Endodermal cell (in vitro differentiated cells): ENCODE data around the gene SLC16A9. TPM values are rescaled to one million over a fixed set of nuclear protein-coding genes. Genes with fewer than 3 reads are reported as not detected.

ENCODE experiments used
- DNase-seq: peaks from one replicate; pipeline ENCODE4 v3.0.0-alpha.2; 2017
- H3K27ac ChIP-seq: 2 replicates; pipeline ENCODE4 v1.5.1; 2013; ENCODE audit warnings: mild to moderate bottlenecking, low read depth, low read length, moderate library complexity
- H3K27me3 ChIP-seq: 2 replicates; pipeline ENCODE4 v1.6.1; 2013; ENCODE audit warnings: mild to moderate bottlenecking, low read length, moderate library complexity; ENCODE audit not compliant: insufficient read depth, control insufficient read depth, poor library complexity, severe bottlenecking
- H3K36me3 ChIP-seq: 2 replicates; pipeline ENCODE4 v1.7.0; 2013; ENCODE audit warnings: mild to moderate bottlenecking, low read length, moderate library complexity; ENCODE audit not compliant: control insufficient read depth, insufficient read depth
- H3K4me1 ChIP-seq: one replicate; pipeline ENCODE4 v1.7.0; 2013; ENCODE audit warnings: low read length; ENCODE audit not compliant: control insufficient read depth, insufficient read depth
- H3K4me3 ChIP-seq: 2 replicates; pipeline ENCODE4 v1.5.1; 2013; ENCODE audit warnings: mild to moderate bottlenecking, low read length, moderate library complexity
- H3K9ac ChIP-seq: 2 replicates; pipeline ENCODE4 v1.6.1; 2013; ENCODE audit warnings: mild to moderate bottlenecking, low read length, moderate library complexity; ENCODE audit not compliant: poor library complexity, severe bottlenecking; ENCODE audit errors: extremely low read depth
- H3K9me3 ChIP-seq: 2 replicates; pipeline ENCODE4 v1.6.1; 2013; ENCODE audit warnings: mild to moderate bottlenecking, low read length, moderate library complexity; ENCODE audit not compliant: control insufficient read depth
- H3K27ac Mint-ChIP-seq: 2 replicates; pipeline ENCODE4 v1.8.0; 2020; ENCODE audit warnings: mixed read lengths
- H3K27me3 Mint-ChIP-seq: 2 replicates; pipeline ENCODE4 v1.8.0; 2021; ENCODE audit warnings: mild to moderate bottlenecking, mixed read lengths; ENCODE audit not compliant: insufficient read depth
- H3K36me3 Mint-ChIP-seq: 2 replicates; pipeline ENCODE4 v1.8.0; 2020; ENCODE audit warnings: low read depth, mixed read lengths
- H3K4me1 Mint-ChIP-seq: 2 replicates; pipeline ENCODE4 v1.8.0; 2020; ENCODE audit warnings: mixed read lengths
- H3K4me3 Mint-ChIP-seq: 2 replicates; pipeline ENCODE4 v1.8.0; 2020; ENCODE audit warnings: mild to moderate bottlenecking, moderate library complexity, mixed read lengths
- H3K9me3 Mint-ChIP-seq: 2 replicates; pipeline ENCODE4 v1.8.0; 2020; ENCODE audit warnings: mild to moderate bottlenecking, mixed read lengths
- WGBS, 2 experiments: methylation state at CpG; one replicate each; pipeline versions ENCODE4 v1.1.5 to v1.1.7; 2013; ENCODE audit warnings: missing lambda C conversion rate in 2 of 2, mixed read lengths in 1 of 2; ENCODE audit not compliant: insufficient coverage in 1 of 2, insufficient read length in 1 of 2; 5-methylcytosine and 5-hydroxymethylcytosine counted together
- total RNA-seq, 2 donors: library from RNA; stranded (reverse); fragmentation: NEBNext Ultra II Directional in 1 of 2; extraction: Animal tissue kit (Norgen Biotek cat#: 25700) in 1 of 2; gene quantifications; 2 replicates in 1 of 2; 3 replicates in 1 of 2; pipeline ENCODE4 v1.2.1, GENCODE V29; 2021
- TF ChIP-seq, protein P1 (sequence below): fragments of 200-600 bp; sonication (generic); conservative IDR thresholded peaks from 2 replicates; pipeline ENCODE4 v1.5.0; 2021; ENCODE audit warnings: antibody characterized with exemption, mild to moderate bottlenecking

Gene SLC16A9
- total RNA-seq, 2 donors from 2014 or later = 4.9 to 19.3 TPM

DNA sequence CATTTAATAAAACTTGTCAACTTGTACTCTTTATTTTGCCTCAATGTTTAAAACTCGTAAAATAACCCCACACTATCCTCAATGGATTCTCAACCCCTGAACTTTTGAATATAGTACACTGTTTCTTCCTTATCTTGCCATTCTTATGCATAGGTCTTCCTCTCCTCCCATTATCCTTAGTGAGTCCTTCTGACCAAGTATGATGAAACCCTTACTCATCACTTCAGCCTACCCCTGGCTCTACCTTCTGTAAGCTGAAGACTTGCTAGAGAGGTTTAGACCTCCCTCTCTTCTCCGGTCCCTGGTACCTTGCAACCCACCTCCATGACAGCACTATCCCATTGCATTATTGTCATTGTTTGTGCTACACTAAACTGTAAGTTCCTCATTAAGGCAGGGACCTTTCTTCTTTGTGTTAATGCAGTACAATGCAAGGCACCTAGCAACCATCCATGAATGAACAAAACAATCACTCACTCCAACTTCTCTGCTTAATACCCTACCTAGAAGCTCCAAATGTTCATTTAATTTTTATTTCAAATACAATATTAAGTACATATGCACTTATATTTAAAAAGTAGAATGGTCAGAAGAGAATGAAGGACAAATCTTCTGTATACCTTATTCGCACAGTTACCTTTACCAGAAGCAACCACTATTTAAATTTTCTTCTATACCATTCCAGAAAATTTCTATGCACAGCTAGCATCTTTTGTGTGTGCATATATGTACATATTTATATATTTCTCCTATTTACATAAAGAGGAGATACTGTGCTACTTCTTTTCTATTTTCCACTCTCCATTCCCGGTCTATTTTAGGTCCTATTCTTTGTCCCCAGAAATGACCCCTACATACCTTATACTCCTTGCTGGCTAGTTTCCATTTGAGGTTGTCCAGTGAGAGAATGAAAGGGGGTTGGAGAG, 77.5 kb downstream of the SLC16A9 start:
- no peak overlapping the region for H3K9ac ChIP-seq
- no peaks in the 10 kb centered on the region for H3K4me1 ChIP-seq
- Mint-ChIP-seq H3K9me3 (peaks cover 4% of the 10 kb centered on the region), H3K27ac (no peak overlapping the region), H3K4me1 (peaks cover 5% of the 10 kb centered on the region), H3K36me3 (no peaks in the 10 kb centered on the region), H3K27me3 (no peaks in the 10 kb centered on the region), H3K4me3 (no peak overlapping the region)
- H3K9me3 ChIP-seq = peaks cover 3% of the 10 kb centered on the region
- H3K27me3 ChIP-seq = no peaks in the 10 kb centered on the region
- TF ChIP-seq, protein P1, sequence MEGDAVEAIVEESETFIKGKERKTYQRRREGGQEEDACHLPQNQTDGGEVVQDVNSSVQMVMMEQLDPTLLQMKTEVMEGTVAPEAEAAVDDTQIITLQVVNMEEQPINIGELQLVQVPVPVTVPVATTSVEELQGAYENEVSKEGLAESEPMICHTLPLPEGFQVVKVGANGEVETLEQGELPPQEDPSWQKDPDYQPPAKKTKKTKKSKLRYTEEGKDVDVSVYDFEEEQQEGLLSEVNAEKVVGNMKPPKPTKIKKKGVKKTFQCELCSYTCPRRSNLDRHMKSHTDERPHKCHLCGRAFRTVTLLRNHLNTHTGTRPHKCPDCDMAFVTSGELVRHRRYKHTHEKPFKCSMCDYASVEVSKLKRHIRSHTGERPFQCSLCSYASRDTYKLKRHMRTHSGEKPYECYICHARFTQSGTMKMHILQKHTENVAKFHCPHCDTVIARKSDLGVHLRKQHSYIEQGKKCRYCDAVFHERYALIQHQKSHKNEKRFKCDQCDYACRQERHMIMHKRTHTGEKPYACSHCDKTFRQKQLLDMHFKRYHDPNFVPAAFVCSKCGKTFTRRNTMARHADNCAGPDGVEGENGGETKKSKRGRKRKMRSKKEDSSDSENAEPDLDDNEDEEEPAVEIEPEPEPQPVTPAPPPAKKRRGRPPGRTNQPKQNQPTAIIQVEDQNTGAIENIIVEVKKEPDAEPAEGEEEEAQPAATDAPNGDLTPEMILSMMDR = no peak
- DNase-seq = no peak
- no peaks in the 10 kb centered on the region for H3K36me3 ChIP-seq
- WGBS, 2 experiments = 81 to 100% methylated on average over 1 to 4 of the region's 4 CpGs
- no peak overlapping the region for H3K4me3 ChIP-seq
- no peak overlapping the region for H3K27ac ChIP-seq

DNA sequence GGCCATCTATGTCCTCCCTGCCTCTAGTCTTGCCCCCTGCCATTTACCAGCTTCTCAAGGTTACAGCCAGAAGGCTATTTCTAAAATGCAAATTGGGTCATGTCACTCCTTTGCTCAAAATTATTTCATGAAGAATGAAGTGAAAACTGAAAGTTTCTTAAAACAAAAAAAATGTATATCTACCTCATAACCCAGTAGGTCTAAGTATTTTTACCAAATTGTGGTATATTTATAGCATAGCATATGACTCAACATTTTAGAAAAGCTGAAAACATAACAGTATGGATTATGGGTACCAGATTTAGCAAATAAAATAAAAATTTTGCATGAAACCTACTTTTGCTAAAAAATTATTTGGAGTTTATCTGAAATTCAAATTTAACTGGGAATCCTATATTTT, 78.4 kb downstream of the SLC16A9 start:
- Histone ChIP-seq H3K4me1 (no peaks in the 10 kb centered on the region), H3K27me3 (no peaks in the 10 kb centered on the region), H3K4me3 (no peak overlapping the region), H3K36me3 (no peaks in the 10 kb centered on the region), H3K9ac (no peak overlapping the region), H3K9me3 (no peaks in the 10 kb centered on the region), H3K27ac (no peak overlapping the region)
- Mint-ChIP-seq H3K36me3 (no peaks in the 10 kb centered on the region), H3K4me1 (peaks cover 11% of the 10 kb centered on the region), H3K27me3 (no peaks in the 10 kb centered on the region), H3K9me3 (no peaks in the 10 kb centered on the region), H3K4me3 (no peak overlapping the region), H3K27ac (no peak overlapping the region)
- DNase-seq = no peak
- TF ChIP-seq, protein P1 = no peak

DNA sequence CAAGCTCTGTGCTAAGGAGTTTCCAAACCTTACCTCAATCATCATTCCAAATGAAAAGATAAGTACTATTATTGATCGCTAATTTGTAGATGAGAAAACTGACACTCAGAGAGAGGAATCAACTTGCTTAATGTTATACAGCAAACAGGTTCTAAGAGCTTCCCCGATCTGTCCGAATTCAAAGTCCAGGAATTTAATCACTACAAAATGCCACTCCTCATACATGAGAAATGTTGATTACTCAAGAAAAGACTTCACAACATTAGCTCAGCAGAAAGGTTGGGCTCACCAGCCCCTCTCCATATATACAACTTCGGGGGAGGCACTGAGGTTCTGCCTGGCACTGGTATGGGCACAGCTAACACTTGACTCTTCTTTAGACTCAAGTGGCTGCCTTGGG, 80.7 kb downstream of the SLC16A9 start:
- no peaks in the 10 kb centered on the region for H3K9me3 ChIP-seq
- H3K36me3 Mint-ChIP-seq = no peaks in the 10 kb centered on the region
- 98 to 100% methylated on average over 3 to 4 of the region's 4 CpGs for whole genome bisulfite sequencing, 2 experiments

More for the DNA sequence above, 80.7 kb downstream of the SLC16A9 start:
- H3K9ac ChIP-seq = no peak overlapping the region
- no peaks in the 10 kb centered on the region for H3K36me3 ChIP-seq
- H3K4me1 ChIP-seq = no peaks in the 10 kb centered on the region
- H3K27ac ChIP-seq = no peak overlapping the region
- no peaks in the 10 kb centered on the region for H3K27me3 Mint-ChIP-seq
- no peak overlapping the region for H3K4me3 Mint-ChIP-seq
- H3K4me1 Mint-ChIP-seq = peaks cover 13% of the 10 kb centered on the region
- no peak overlapping the region for H3K27ac Mint-ChIP-seq
- no peaks in the 10 kb centered on the region for H3K9me3 Mint-ChIP-seq
- DNase-seq = no peak
- H3K27me3 ChIP-seq = no peaks in the 10 kb centered on the region
- TF ChIP-seq, protein P1 = no peak
- no peak overlapping the region for H3K4me3 ChIP-seq
